Omental fat pad (tissue), 4 donors: ENCODE data around the gene RPAP2. TPM values are rescaled to one million over a fixed set of nuclear protein-coding genes. Genes with fewer than 3 reads are reported as not detected.
"Not testable (repeated sequence)": the region's sequence is repeated elsewhere in the genome, so short reads cannot be mapped to it uniquely, and the experiment has no call there.

ENCODE experiments used
- ATAC-seq: fragments of 150-250 bp; one replicate; pipeline ENCODE4 v1.9.1; 2016; ENCODE audit warnings: mild to moderate bottlenecking, moderate library complexity; ENCODE audit not compliant: low FRiP score
- DNase-seq: peaks from one replicate; pipeline ENCODE4 v3.0.0-alpha.2; 2019; ENCODE audit warnings: low spot score
- CTCF ChIP-seq, 3 donors: fragments of 450-650 bp; IDR thresholded peaks; one replicate each; pipeline ENCODE4 v1.5.1; 2016 to 2017; ENCODE audit warnings: antibody characterized with exemption in 3 of 3, mild to moderate bottlenecking in 3 of 3, moderate library complexity in 2 of 3
- total RNA-seq, 4 donors: library from RNA; depleted of rRNA; stranded (reverse); fragments of >200 nt; gene quantifications; one replicate each; pipeline ENCODE4 v1.1.0, GENCODE V29; 2016

RPAP2 gene
- total RNA-seq, 4 donors from 2014 or later: 4.8 to 11.5 (median 6.7) TPM

GRCh38 chr1:92409946-92410549 lies 111.2 kb downstream of the RPAP2 start:
- no peak for TF ChIP-seq CTCF (IDR thresholded peaks at IDR 0.05)
- DNase-seq: no peak
- no peak for ATAC-seq

GRCh38 chr1:92410706-92411105 lies 111.8 kb downstream of the RPAP2 start:
- DNase-seq: no peak

GRCh38 chr1:92411511-92411910 lies 112.7 kb downstream of the RPAP2 start:
- no peak for DNase-seq
- no peak for TF ChIP-seq CTCF (IDR thresholded peaks at IDR 0.05)
- no peak for ATAC-seq

More at GRCh38 chr1:92410706-92411105, 111.8 kb downstream of the RPAP2 start:
- no peak for ATAC-seq
- TF ChIP-seq CTCF (IDR thresholded peaks at IDR 0.05): no peak

DNA sequence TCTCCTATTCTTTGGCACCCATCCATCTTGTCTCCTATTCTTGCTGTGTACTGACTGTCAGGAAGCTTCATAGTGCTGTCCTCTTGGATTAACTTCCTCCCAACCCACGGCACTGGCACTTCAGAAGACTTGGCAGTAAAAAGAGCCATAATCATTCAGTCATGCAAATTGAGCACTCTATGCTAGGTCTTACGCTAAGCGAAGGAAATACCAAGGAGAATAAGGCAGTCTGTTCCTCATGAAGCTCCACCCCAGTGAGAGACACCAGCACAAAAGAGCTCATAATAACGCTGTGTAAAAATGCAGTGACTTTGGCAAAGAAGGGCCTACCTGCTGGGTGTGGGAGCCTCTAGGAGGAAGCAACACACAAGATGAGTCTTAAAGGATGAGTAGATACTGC lies 120.8 kb downstream of the RPAP2 start:
- ATAC-seq (no peak), DNase-seq (no peak)
- TF ChIP-seq CTCF (IDR thresholded peaks at IDR 0.05): no peak

- no peak for ATAC-seq
- no peak for TF ChIP-seq CTCF (IDR thresholded peaks at IDR 0.05)
- no peak for DNase-seq
Observed at GRCh38 chr1:92424381-92424780, 125.5 kb downstream of the RPAP2 start.

GRCh38 chr1:92425617-92426016 lies 126.8 kb downstream of the RPAP2 start:
- no peak for TF ChIP-seq CTCF (IDR thresholded peaks at IDR 0.05)
- ATAC-seq (no peak), DNase-seq (no peak)

DNA sequence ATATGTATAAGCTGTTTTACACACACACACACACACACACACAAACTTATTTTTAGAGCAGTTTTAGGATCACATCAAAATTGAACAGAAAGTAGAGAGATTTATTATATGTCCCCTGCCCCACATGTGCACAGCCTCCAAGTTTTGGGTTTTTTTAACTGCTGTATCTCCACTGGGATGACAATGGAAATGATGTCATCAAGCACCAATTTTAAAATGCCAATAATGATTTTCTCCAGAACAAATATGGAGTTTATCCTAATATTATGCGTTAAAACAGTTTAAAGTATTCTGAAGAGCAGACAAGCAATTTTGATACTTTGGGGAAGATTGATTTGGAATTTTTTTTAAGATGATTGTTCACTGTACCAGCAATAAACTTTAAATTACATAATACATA lies 131.2 kb downstream of the RPAP2 start:
- DNase-seq (no peak), ATAC-seq (no peak)
- no peak for TF ChIP-seq CTCF (IDR thresholded peaks at IDR 0.05)

DNA sequence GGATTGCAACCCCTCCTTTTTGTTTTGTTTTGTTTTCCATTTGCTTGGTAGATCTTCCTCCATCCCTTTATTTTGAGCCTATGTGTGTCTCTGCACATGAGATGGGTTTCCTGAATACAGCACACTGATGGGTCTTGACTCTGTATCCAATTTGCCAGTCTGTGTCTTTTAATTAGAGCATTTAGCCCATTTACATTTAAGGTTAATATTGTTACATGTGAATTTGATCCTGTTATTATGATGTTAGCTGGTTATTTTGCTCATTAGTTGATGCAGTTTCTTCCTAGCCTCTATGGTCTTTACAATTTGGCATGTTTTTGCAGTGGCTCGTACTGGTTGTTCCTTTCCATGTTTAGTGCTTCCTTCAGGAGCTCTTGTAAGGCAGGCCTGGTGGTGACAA lies 135.7 kb downstream of the RPAP2 start:
- not testable (repeated sequence) for DNase-seq, ATAC-seq
